ENCODE data around the gene STKLD1. TPM values are rescaled to one million over a fixed set of nuclear protein-coding genes. Genes with fewer than 3 reads are reported as not detected.
"Not testable (repeated sequence)": the region's sequence is repeated elsewhere in the genome, so short reads cannot be mapped to it uniquely, and the experiment has no call there.

Gene STKLD1
- total RNA-seq = 1 to 10 TPM in 3 of 10 donors, under 1 TPM in 5, not detected in 2; 0.20 to 1.7 (median 0.68) TPM
- polyA plus RNA-seq = 1 to 10 TPM in 1 of 2 donors, under 1 TPM in 1; 0.17 to 1.5 TPM
- long read RNA-seq, donor 1 = 0 reads
- long read RNA-seq, donor 2, partial matches to known transcripts = 1 of 2 reads
- long read RNA-seq, donor 2, other reads (novel, unspliced or antisense) = 1 of 2 reads
- long read RNA-seq, donor 3 = 0 reads

DNA sequence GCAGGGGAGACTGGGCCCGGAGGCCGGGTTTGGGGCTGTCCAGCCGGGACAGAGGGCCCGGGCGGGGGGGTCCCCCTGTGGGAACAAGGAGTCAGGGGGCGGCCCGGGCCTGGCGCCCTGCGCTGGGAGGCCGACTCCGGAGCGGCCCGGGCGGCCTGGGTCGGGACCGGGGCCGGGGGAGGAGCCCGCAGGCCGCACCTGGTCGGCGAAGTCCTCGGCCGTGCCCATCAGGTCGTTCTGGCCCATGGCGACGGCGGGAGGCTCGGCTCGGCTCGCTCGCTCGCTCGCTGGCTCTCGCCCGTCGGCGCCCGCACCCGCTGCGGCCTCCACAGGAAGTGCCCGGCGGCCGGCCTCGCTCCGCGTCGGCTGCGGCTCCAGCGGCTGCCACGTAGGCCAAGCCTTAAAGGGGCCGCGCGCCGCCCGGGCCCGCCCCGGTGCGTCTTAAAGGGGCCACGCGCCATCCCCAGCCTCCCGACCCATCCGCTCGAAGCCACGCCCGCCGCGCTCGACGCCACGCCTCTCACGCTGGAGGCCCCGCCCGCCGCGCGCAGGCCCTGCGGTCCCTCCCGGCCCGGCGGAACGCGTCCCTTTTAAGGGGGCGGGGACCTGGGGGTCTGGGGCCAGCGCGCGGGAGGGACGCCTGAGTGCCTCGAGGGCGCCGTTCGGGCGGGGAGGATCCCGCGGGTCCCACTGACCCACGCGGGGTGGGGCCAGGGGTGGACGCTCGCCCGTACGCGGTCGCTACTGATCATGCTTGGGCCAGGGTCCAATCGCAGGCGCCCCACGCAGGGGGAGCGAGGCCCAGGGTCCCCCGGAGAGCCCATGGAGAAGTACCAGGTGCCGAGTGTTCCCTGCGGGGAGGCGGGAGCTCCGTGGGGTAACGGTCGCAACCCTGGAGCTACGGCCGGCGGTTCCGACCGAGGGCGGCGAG, at the start of gene STKLD1, which contains the start of gene SURF4:
Gene STKLD1 (plus strand): TSS at position 643 of the 931 bp plus-strand sequence. CDS start 108 bp downstream, at position 751.
Gene SURF4 (minus strand): TSS at position 337 of the 931 bp plus-strand sequence. CDS start 91 bp downstream, at position 246.
- TF ChIP-seq, protein P1, sequence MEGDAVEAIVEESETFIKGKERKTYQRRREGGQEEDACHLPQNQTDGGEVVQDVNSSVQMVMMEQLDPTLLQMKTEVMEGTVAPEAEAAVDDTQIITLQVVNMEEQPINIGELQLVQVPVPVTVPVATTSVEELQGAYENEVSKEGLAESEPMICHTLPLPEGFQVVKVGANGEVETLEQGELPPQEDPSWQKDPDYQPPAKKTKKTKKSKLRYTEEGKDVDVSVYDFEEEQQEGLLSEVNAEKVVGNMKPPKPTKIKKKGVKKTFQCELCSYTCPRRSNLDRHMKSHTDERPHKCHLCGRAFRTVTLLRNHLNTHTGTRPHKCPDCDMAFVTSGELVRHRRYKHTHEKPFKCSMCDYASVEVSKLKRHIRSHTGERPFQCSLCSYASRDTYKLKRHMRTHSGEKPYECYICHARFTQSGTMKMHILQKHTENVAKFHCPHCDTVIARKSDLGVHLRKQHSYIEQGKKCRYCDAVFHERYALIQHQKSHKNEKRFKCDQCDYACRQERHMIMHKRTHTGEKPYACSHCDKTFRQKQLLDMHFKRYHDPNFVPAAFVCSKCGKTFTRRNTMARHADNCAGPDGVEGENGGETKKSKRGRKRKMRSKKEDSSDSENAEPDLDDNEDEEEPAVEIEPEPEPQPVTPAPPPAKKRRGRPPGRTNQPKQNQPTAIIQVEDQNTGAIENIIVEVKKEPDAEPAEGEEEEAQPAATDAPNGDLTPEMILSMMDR (IDR thresholded peaks at IDR 0.05) = peak in 1 of 9 donors; percentile 13
- WGBS, 2 donors = 0 to 1% methylated on average over 88 to 120 of the region's 120 CpGs
- Histone ChIP-seq H3K27me3 (no peaks in the 10 kb centered on the region), H3K27ac (peak within 1 kb of the TSS; percentile 76 to 99 (median 96)), H3K4me1 (peaks cover 13 to 53% (median 47%) of the 10 kb centered on the region in 9 donors), H3K9me3 (peaks cover 0 to 8% (median 0%) of the 10 kb centered on the region in 11 donors), H3K36me3 (peaks cover 0 to 25% (median 7%) of the 10 kb centered on the region in 9 donors), H3K4me3 (peak within 1 kb of the TSS; percentile 78 to 100 (median 96))
- ATAC-seq (peak; percentile 97 to 99 (median 98)), DNase-seq (peak; percentile 94 to 97)
- intact Hi-C loops (cut with DNase I) = loop anchor here in 3 of 10 donors (2.0 to 5.0 kb wide), 4 partner anchors 27 to 44 kb away; partner anchors contain the start of genes REXO4 (in 2 of the 3), MED22 (in 1 of the 3), RPL7A (in 1 of the 3) and SURF6 (in 1 of the 3)

- H3K4me3 ChIP-seq, DNase-seq, H3K4me1 ChIP-seq, ATAC-seq, H3K9me3 ChIP-seq, H3K27me3 ChIP-seq, H3K27ac ChIP-seq: not testable (repeated sequence)
- intact Hi-C loops (cut with DNase I) = loop anchor here in 5 of 10 donors (5.0 kb wide), 1 partner anchor 140 kb away; no protein-coding TSS in a partner anchor
- 89 to 93% methylated on average over 6 of the region's 6 CpGs for WGBS, 2 donors
- H3K36me3 ChIP-seq = peaks cover 0 to 25% (median 12%) of the 10 kb centered on the region in 9 donors
These were observed 49.1 kb upstream of the STKLD1 start for GRCh38 chr9:133327021-133327420.

DNA sequence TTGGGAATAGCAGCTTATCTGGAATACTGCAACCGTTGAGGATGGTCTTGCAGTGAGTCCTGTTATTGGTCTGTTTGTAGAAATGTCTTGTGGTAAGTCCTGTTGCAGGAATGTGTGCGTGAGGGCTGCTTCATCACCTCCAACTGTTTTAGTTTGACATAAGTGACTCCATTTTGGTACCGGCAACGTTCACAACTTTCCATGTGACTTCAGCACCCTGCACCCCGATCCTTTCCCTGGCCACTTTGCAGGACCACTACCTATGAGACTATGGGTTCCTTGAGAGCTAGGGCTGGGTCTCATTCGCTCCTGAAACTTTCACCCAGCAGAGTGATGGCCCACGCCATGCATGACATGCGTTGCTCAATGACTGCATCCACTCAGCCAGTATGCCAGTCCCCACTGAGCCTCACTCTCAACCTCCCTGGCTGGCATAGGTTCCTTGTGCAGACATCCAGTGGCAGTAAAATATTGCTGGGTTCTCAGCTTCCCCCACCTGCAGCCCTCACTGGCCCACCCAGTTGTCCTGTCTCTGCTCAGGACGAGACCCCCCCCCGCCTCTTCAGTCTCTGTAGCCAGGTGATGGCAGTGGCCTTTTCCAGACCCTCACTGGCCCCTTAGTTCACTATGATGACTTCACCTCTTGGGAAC, 48.2 kb upstream of the STKLD1 start:
- intact Hi-C loops (cut with DNase I) = loop anchor here in 6 of 10 donors (2.0 to 5.0 kb wide), 2 partner anchors 141 to 143 kb away; no protein-coding TSS in a partner anchor
- H3K9me3 ChIP-seq = no peaks in the 10 kb centered on the region
- peaks cover 0 to 34% (median 19%) of the 10 kb centered on the region in 9 donors for H3K36me3 ChIP-seq
- 90 to 92% methylated on average over 10 of the region's 10 CpGs for WGBS, 2 donors
- H3K4me3 ChIP-seq = no peak overlapping the region
- TF ChIP-seq, protein P1 (IDR thresholded peaks at IDR 0.05) = no peak
- H3K4me1 ChIP-seq = no peaks in the 10 kb centered on the region
- peaks cover 0 to 2% (median 0%) of the 10 kb centered on the region in 7 donors for H3K27me3 ChIP-seq
- no peak overlapping the region for H3K27ac ChIP-seq
- DNase-seq (no peak), ATAC-seq (peak in 2 of 8 donors; percentile 16 to 18)

- not testable (repeated sequence) for DNase-seq, H3K27ac ChIP-seq, ATAC-seq, H3K9me3 ChIP-seq, H3K4me3 ChIP-seq, H3K27me3 ChIP-seq
- WGBS, 2 donors = 55 to 58% methylated on average over 21 of the region's 21 CpGs
- intact Hi-C loops (cut with DNase I) = loop anchor here (2.0 to 10.0 kb wide), 6 partner anchors 48 to 295 kb away; partner anchors contain the start of genes GTF3C5 (in 1 of the 10), STKLD1 (in 1 of the 10) and SURF4 (in 1 of the 10)
- peaks cover 0 to 50% (median 33%) of the 10 kb centered on the region in 9 donors for H3K36me3 ChIP-seq
- H3K4me1 ChIP-seq = peaks cover 0 to 13% (median 3%) of the 10 kb centered on the region in 9 donors
- TF ChIP-seq, protein P1 (IDR thresholded peaks at IDR 0.05) = peak; percentile 29 to 73 (median 67)
These were observed 46.6 kb upstream of the STKLD1 start for GRCh38 chr9:133329306-133330156.
